CD4-positive, alpha-beta T cell treated with Interleukin-17A for 4 hours (primary cell): ENCODE measurements around the gene TREM2.
A peak's percentile ranks its signal among the peaks of the same experiment; 100 is the strongest.
"Not testable (repeated sequence)": the region's sequence is repeated elsewhere in the genome, so short reads cannot be mapped to it uniquely, and the experiment has no call there.

Source experiments
- DNase-seq: peaks from one replicate; pipeline ENCODE4 v3.0.0-alpha.2; 2020; ENCODE audit warnings: mixed read lengths

TREM2 gene

DNA sequence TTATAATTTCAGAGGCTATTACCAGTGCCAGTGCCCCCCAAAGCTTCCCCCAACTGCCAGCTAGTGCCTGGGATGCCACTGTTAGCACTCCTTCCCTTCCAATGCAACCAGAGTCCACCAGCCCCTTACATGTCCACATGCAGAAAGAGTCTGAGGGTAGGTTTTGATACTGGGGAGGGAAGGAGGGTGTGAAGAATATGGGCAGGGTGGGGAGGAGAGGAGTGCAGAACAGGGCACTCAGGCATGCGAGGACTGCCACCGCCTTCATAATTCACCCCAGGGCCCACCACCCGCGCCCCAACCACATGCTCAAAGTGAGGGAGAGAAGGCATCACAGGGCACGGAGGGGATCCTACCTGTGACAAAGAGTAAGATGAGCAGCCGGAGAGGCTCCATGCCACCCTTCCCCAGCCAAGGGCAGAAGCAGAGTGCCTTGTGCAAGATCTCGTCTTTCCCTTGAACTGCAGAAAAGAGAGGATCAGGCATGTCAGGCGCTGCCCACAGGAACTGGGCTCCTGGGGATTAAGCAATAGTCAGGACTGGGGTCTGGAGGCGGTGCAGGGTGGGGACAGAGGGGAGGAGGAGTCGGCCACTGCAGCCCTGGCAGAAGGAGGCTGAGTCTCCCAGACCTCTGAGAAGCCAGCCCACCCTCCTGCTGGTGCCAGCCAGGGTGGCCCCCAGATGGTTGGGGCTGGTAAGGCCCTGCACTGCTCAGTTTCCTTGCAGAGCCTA, at the start of gene TREM2:
TSS of gene TREM2 (minus strand) at position 430 of the 732 bp plus-strand sequence. CDS start at position 396, 34 bp downstream.
- no peak for DNase-seq

DNA sequence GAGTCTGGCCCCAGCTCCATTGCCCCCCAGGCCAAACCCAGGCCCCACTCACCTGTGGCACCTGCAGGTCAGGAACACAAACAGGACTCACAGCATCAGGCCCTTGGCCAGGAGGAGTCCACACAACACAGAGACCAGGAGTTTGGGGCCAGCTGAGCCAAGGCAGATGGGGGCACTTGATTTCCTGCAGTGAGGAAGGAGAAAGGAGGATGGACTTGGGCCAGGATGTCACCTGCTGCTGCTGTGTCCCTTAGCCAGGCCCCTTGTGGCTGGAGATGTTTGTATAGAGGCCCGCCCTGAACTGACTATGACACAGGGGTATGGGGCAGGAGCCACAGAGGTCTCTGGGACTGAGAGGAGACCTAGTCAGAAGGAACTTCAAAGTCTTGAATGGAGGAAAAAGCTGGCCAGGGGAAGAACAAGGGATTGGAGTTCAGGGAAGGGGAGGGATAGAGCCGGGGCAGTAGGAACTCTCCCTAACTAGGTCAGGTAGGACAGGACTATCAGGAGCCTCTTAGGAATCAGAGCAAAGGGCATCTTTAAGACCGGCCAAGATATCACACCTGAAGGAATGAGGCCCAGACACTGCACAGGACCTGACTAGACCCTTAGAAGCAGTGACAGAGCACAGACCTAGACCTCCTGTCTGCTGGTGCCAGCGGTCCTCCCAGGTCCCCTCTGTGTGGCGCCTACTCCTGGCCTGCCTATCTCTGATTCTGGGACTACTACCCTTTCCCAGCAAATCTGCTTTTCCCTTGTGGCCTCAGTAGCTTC, 46.8 kb upstream of the TREM2 start:
- DNase-seq, result no peak

DNA sequence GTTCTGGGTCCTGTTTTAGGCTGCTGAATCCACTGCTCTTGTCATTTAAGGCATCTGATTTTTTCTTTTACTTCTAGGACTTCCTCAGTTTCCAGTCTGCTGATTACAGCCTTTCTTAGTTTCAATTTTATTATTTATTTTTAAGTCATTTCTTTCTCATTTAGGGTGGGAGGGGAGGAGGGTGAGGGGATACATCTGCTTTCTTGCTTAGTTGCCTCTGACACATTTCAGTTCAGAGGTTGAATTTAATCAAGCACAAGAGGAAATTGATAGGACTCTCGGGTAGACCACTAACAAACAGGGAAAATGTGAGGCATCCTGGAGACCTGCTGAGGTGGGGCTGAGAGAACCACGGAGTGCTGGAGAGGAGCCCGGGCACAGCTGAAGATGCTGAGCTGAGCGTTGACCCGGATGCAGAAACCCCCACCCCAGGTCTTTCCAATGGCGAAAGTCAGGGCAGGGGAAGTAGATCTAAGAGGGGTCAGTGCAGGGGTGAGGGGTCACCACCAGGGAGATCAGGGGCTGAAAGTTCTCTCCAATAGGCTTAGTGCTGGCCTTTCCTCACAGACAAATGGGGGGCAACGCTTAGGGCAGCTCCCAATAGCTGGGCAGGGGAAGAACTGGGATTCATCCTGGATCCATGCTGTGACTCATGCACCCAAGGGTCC, 45.7 kb upstream of the TREM2 start:
- DNase-seq, result no peak

DNA sequence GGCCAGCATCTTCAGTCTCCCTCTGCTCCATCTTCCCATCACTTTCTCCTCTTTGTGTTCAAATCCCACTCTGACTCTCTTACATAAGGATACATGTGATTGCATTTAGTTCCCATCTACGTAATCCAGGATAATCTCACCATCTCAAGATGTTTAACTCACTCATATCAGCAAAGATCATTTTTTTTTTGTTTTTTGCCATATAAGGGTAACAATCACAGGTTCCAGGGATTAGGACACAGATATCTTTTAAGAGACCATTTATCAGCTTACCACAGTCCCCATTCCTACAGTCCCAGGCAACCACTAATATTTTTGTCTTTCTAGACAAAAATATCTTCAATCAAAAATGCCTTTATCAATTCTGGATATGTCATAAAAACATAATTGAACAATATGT, 41.2 kb upstream of the TREM2 start:
- no peak for DNase-seq

DNA sequence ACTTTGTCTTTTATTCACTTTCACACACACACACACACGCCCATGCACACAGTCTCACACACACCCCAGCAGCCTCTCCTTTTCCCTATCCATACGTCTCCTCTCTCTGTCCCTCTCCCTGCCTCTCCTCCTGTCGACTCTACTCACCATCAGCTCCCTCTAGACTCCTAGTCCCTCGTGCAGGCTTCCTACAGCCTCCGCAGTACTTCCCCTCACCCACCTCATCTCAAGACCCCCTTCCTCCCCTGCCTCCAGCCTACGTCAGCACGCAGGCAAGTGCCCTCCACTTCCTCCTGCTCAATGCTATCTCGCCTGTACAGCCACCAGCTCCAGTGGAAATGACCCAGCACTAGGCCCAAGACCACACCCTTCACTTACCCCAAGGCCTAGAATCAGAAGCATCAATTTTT, 38.9 kb upstream of the TREM2 start:
- DNase-seq, result peak; percentile 7

DNA sequence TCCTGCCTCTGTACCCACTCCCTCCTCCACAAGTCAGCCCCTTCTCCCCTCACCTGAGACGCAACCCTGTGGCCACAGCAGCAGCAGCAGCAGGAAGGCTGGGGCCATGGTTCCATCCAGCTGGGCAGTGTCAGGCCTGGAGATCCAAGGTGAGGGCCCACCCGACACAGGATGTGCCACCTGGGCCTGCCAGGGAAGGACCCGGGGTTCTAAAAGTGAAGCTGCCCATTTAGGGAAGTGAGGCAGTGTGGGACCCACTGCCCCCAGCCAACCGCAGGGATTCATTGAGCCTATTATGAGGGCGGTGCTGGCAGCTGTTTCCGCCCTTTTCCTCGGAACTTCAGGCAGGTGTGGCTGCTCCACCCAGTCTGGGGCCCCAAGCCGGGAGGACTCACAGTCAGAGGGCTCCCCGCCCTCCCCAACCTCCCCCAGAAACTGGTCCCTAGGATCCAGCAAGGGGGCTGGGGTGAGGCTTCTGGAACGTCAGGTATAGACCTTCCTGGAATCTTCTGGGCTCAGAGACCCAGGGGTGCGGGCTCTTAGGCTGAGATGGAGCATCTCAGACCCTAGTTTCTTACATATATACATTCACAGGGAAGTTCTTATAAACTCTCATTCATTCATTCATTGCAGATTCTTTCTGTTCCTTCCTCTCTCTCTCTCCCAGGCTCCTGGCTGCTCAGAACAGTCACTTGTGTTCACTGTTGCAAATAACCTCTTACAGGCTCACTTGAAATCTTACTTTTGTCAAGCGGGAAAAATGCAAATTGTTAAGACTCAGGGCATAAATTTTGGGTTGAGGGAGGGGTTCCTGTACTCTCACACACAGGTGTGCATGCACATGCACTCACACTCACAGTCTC, 38.2 kb upstream of the TREM2 start, which contains the start of gene TREML2:
TSS of gene TREML2 (minus strand) at position 249 of the 863 bp plus-strand sequence. CDS start at position 108, 141 bp downstream.
- DNase-seq, result peak; percentile 39

DNA sequence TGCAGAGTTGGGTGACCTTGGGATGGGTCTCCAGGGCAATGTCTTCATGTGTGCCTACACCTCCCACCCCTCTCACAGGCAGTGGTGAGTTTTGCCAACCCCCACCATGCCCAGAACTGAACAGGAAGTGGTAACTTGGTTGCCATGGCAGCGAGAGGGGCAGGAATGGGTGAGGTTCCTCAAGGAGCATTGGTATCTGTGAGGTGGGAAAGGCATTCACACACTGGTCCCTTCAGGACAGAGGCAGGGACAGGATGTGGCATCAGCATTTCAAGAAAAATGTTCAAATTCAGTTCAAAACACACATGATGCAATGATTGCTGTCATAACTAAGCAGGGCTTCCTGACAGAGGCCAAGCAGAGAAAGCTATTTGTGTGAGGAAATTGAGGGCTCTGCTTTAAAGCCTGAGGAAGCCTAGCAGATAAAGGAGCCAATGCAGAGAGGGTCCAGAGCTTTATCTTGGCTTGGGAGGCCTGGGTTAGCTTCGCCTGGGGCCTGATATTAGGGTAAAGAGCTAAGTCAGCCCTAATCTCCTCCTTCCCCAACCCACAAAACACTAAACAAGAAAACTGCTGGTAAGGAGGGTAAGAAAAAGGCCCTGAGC, 37.5 kb upstream of the TREM2 start:
- peak; percentile 66 for DNase-seq

DNA sequence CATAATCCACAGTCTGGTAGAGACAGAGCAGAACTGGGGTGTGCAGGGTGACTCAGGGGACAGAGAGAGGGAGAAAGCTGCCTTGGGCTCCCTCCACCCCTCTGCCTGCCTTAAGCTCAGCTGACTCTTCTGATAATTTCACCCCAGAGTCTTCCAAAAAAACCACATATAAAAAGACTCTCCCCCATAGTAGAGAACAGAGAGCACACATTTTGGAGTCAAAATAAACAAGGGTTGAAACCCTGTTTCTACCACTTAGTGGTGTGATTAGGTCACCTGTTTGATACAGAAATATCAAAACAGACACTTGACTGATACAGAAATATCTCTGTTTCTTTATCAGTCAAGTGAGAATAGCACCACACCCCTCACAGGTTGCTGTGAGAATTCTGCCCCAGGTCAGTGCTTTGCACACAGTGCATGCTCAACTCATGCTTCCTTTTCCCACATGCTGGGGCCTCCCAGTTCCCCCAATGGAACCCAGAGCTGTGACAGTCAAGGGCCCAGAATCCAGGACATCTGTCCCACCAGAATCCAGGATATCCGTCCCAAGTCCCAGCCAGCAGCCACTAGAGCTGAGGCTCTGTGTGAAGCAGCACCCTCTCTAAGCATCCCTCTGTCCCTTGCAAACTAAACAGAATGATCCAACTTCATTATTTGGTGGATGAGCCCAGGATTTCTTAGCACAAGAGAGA, 36.8 kb upstream of the TREM2 start:
- DNase-seq, result peak; percentile 37

DNA sequence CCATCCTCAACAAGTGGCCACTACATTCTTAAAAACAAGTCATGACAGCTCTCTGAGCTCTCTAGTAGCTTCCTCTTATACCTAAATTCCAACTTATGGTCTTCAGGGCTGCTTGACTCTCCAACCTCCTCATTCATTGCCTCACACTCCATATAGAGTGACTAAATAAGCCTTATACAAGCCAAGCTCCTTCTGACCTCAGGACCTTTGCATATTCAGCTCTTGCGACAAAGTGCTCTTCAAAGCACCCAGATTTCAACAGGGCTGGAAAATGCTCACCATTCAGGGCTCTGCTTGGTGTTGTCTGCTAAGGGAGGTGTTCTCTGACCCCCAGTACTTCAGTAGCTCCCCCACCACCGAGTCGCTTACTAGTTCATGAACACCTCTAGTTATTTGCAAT, 34.3 kb upstream of the TREM2 start:
- no peak for DNase-seq

DNA sequence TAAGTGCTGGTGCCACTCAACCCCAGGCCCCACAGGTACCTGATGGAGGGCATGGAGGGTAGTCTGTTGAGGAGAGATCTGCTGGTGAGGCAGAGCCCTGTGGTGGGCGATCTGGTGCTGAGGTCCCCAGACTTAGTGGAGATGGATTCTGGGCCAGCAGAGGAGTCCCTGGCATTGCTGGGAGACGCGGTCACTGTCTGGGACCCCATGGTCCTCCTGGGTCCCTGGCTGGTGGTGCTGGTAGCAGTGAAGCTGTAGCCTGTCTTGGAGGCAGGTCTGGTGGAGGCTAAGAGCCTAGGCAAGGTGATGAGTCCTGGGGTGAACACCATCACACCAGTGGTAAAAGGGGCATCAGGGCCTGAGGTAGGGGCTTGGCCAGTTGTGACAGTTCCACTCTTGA, 31.5 kb upstream of the TREM2 start:
- no peak for DNase-seq

DNA sequence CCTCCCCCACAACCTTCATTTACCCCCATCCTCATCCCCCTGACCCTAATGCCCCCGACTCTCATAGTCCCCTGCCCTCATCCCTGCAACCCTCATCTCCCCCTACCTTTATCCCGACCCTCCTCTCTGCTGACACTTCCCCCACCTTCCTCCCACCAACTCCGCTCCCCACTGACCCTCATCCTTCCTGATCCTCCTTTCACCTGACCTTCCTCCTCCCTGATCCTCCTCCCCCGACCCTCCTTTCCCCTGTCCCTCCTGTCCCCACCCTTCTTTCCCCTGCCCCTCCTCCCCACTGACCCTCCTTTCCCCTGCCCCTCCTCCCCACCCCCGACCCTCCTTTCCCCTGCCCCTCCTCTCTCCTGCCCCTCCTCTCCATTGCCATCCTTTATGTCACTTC, 31.0 kb upstream of the TREM2 start:
- no peak for DNase-seq

DNA sequence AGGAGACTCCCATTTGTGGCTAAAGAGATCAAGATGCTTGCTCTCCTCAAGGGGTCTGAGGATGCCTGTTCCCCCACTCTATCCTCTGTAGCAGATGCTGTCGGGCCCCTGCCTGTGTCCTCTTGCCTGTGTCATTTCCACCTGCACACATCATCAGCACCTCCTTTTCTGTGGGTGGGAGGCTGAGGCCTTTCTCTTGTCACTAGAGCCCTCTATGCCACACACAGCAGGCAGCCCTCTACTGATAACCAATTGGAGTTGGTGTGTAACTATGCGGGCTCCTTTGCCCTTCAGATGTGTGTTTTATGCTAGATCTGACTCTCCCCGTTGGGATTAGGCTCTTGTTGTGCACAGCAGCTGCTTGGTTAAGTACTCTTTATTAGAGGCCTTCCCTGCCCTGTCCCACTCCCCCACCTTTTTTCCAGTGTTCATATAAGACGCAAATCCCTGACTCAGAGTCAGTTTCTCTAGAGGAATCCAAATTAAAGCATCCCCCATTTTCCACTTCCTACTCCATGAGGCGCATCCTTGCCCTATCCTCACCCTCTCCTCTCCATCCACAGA, 30.3 kb upstream of the TREM2 start:
- DNase-seq, result no peak

DNA sequence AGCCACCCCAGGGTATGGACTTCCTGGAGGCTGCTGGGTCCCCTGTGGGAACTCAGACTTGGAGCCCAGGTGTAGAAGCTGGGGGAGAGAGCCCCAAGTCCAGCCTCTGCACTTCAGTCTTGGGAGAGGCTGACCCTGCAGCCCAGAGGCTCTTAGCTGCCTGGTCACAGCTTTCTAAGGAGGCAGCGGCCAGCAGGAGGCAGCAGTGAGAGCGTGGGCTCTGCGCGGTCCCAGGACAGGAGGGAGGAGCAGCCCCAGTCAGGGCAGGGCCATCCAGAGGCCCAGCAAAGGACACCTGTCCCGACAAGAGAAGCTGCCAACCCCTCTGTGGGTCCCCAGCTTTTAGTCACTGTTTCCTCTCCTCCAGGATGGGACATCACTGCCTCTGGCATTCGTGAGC, 28.7 kb upstream of the TREM2 start:
- DNase-seq, result peak; percentile 60

DNA sequence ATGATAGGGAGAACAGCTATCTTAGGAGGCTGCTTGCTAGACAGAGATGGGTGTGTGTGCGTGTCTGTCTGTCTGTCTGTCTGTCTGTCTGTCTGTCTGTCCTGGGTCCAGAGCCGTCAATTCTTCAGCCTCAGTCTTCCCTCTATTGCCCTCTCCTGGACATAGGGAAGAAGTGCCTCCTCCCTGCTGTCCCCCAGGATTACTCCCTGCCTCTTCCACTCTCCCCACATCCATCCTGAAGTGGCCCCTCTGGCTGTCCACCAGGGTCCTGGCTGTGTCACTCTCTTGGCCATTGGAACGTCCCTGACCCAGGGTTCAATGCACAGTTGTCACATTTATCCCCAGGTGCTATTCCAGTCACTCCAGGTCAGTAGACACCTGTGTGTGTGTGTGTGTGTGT, 27.9 kb upstream of the TREM2 start:
- DNase-seq, result no peak

DNA sequence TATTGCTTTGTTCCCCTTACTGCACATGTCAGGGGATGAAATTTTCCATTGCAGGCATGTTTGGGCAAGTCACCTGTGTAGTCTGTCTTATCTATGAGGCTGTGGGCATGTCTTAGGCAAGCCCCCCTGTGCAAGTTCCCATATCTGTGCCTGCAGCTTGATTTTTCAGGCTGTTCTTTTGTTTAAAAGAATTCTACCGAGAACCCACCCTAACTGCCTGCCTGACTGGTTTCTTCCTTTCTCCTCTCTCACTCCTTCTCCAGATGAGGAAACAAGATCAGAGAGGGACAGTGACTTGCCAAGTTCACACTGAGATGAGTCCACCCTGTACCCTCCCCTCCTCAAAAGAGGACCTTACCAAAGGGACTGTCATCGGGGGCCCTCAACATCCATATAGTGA, 27.1 kb upstream of the TREM2 start:
- DNase-seq, result no peak

DNA sequence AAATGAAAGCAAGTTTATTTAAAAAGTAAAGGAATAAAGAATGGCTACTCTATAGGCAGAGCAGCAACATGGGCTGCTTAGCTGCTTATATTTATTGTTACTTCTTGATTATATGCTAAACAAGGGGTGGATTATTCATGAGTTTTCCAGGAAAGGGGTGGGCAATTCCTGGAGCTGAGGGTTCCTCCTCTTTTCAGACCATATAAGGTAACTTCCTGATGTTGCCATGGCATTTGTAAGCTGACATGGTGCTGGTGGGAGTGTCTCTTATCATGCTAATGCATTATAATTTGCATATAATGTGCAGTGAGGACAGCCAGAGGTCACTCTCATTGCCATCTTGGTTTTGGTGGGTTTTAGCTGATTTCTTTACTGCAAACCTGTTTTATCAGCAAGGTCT, 26.1 kb upstream of the TREM2 start:
- DNase-seq, result not testable (repeated sequence)

DNA sequence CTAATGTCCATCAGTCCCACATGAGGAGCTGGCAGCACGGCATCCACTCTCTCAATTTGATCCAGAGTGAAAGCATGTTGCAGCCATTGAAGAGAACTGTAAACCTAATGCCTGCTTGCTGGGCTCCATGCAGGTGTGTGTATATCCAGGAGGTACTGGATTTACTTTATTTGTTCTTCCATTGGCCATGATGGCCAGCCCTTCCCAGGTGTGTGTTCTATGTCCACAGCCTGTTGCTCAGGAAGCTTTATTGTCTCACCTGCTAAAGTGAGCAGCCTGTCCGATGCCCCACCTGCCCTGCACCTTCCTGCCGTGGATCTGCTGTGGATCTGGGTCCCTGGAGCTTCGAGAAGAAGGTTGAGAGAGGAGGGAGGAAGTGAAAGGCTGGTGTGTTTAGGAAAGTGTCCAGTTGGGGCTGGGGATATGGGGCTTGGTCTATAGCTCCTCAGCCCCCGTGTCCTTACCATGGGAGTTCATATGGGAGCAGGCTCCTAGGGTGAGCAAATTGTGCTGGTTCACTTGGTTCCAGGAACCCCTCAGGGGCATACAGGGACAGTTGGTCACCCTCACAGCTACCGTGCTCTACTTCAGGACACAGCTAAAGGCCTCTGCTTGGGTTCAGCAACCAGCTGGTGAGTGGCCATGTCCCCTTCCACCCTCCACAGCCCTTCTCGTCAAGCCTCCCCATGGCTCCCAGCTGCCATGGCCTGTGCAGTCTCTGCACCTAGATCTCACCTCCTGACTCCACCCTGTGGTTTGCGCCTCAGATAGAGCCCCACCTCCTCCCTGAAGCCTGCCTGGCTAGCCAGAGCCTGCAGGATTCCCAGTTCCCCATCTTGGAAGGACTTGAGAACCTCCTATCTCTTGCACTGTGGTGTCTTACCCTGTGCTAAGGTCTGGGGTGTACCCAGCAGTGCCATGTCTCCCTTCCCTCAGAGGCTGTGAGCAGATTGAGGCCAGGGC, 25.3 kb upstream of the TREM2 start:
- DNase-seq, result no peak

DNA sequence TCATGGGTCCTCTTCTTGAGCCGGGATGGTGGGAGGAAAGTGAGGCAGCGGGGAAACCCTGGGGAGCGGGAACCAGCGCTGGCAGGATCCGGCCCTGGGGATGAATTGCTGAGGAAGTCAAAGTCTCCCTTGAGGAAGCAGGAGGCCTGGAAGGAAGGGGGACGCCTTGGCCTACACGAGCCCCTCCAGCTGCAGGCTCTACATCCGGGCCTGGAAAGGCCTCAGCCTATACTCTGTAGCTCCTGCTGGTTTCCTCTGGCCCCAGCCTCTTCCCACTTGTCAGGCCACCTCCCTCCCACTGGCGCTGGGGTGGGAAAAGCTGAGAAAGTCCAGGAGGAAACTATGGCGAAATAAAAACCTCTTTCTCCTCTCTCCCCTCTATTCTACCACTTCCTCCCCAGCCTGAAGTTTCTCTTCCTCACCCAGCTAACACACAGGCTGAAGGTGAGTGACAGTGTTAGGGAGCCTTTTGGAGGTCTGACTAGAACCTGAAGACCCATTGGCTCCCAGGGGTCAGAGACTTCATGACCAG, 23.2 kb upstream of the TREM2 start:
- DNase-seq, result no peak

DNA sequence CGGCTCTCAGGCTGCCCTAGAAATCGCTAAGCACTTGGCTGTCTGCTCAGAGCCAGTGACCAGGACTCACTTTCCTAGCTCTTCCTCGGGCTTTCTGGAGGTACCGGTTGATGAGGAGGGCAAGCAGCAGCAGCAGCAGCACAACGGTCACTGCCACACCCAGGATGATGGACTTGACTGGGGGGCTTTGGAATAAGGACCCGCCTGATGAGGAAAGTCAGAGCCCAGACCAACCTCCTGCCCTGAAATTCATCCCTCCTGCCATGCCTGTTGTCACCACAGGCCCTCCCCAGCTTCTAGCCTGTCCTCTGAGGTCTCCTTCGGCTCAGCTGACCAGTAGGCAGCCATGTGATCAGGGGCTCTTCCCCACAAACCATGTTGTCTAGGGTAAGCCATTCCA, 21.8 kb upstream of the TREM2 start:
- no peak for DNase-seq
